Fibroblast of the aortic adventitia (primary cell): ENCODE data around the gene MRTFA. TPM values are rescaled to one million over a fixed set of nuclear protein-coding genes. Genes with fewer than 3 reads are reported as not detected.

Experiments used
- DNase-seq: peaks from one replicate; pipeline ENCODE4 v3.0.0-alpha.2; 2010; ENCODE audit warnings: low read depth
- H3K4me3 ChIP-seq: 2 replicates; pipeline ENCODE4 v1.5.1; 2011; ENCODE audit warnings: low read depth, mild to moderate bottlenecking, control low read depth, low read length, moderate library complexity
- total RNA-seq: library from RNA; depleted of rRNA; stranded (reverse); fragments of >200 nt; gene quantifications from 2 replicates; pipeline ENCODE4 v1.2.3, GENCODE V29; 2012; ENCODE audit warnings: low replicate concordance
- TF ChIP-seq, protein P1 (sequence below): IDR thresholded peaks from 2 replicates; pipeline ENCODE4 v1.5.1; 2011; ENCODE audit warnings: mild to moderate bottlenecking, low read length, control low read depth, inconsistent platforms; ENCODE audit not compliant: insufficient read depth

Gene MRTFA
- total RNA-seq, 1 donor: 25.8 TPM

DNA sequence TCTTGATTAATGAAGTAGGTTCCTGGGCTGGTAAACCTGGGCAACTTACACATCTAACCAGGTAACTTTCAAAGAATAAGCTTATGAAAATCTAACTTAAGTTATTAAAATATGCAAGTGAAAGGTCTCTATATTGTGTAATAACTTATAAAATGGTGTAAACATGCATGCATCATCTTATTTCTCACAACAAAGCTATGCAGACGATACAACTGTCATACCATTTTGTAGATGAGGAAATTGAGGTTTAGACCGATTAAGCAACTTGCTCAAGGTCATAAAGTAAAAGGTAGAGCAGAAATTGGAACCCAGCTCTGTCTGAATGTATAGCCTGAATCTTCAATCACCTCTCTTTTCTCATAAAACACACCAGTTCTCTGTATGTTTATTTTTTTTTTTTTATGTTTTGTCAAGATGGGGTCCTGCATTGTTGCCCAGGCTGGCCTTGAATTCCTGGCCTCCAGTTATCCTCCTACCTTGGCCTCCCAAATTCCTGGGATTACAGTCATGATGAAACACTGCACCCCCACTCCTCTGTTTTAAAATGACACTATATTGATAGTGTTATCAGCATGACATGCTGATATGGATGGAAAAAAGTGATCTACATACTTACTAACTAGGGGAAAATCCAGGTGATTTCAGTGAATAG lies 156.5 kb downstream of the MRTFA start:
- H3K4me3 ChIP-seq: no peak overlapping the region
- TF ChIP-seq, protein P1, sequence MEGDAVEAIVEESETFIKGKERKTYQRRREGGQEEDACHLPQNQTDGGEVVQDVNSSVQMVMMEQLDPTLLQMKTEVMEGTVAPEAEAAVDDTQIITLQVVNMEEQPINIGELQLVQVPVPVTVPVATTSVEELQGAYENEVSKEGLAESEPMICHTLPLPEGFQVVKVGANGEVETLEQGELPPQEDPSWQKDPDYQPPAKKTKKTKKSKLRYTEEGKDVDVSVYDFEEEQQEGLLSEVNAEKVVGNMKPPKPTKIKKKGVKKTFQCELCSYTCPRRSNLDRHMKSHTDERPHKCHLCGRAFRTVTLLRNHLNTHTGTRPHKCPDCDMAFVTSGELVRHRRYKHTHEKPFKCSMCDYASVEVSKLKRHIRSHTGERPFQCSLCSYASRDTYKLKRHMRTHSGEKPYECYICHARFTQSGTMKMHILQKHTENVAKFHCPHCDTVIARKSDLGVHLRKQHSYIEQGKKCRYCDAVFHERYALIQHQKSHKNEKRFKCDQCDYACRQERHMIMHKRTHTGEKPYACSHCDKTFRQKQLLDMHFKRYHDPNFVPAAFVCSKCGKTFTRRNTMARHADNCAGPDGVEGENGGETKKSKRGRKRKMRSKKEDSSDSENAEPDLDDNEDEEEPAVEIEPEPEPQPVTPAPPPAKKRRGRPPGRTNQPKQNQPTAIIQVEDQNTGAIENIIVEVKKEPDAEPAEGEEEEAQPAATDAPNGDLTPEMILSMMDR: no peak
- peak; percentile 32 for DNase-seq

DNA sequence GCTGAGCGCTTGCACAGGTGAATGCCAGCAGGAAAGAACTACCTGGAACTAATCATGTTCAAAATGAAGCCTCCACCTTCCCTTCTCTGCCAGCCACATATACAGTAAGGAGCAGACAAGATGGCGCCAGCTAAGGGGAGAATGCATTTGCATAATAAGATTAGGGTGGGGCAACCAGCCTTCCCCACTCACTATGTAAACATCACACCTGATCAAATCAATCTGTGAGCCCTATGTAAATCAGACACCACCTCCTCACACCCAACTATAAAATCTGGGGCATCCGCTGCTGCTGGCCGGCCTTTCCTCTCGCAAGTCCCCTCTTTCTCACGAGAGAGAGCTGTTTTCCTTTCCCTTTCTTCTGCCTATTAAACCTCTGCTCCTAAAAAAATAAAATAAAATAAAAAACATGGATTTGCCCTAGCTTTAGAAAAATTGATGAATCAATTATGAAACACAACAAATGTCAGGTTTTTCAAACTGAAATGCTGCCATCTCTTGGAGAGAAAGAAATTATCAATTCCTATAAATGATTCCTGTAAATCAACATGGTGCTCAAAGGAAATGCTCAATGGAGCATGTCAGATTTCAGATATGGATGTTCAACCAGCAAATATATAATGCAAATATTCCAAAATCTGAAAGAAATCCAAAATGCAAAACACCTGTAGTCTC lies 157.3 kb downstream of the MRTFA start:
- DNase-seq: no peak
- TF ChIP-seq, protein P1: no peak
- H3K4me3 ChIP-seq: no peak overlapping the region

- DNase-seq: no peak
- H3K4me3 ChIP-seq: no peak overlapping the region
- TF ChIP-seq, protein P1: no peak
These were observed 158.0 kb downstream of the MRTFA start for GRCh38 chr22:40478338-40479125.

DNA sequence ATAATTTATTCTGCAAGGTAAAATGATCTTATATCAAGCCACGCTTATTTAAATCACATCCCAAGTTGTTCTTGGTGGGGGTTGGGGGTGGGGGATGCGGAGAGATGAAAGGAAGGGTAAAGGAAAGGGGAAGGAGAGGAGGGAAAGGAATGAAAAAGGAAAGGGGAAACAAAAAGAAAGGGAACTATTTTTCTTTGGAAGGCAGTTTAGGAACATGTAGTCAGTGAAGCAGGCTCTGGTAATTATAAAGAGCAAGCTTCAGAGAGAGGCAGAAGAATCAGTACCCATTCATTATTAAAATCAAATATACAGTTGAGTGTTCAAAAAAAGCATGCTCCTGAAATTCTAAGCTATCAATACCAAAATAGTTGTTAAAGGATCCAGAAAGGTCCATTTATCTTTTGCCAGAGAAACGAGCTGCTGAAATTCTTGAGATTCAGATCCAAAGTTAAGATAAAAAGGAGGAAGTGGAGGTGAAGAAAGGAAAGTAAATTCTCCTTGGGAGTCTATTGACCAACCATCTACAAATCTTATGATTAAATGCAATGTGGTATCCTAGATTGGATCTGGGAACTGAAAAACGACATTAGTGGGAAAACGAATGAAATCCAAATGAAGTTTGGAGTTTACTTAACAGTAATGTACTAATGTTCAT lies 158.7 kb downstream of the MRTFA start:
- TF ChIP-seq, protein P1: no peak
- DNase-seq: no peak
- H3K4me3 ChIP-seq: no peak overlapping the region

DNA sequence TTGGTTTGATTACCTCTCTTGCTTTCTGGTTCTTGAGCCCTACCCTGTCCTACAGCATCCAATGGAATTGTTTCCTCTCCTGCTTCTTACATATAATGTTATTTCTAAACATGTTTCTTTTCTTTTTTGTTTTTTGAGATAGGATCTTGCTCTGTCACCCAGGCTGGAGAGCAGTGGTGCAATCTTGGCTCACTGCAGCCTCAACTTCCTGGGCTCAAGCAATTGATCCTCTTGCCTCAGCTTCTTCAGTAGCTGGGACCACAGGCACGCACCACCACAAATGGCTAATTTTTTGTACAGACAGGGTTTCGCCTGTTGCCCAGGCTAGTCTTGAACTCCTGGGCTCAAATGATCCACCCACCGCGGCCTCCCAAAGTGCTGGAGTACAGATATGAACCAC lies 160.2 kb downstream of the MRTFA start:
- TF ChIP-seq, protein P1: no peak
- H3K4me3 ChIP-seq: no peak overlapping the region

GRCh38 chr22:40473703-40474102 lies 162.8 kb downstream of the MRTFA start:
- no peak for DNase-seq
- TF ChIP-seq, protein P1: no peak
- no peak overlapping the region for H3K4me3 ChIP-seq

More for the DNA sequence above, 160.2 kb downstream of the MRTFA start:
- DNase-seq: no peak
